NCI-H526 treated with DMSO at 0.1 percent for 48 hours (cell line): ENCODE results near the gene LIN9.
"Not testable (repeated sequence)": the region's sequence is repeated elsewhere in the genome, so short reads cannot be mapped to it uniquely, and the experiment has no call there.

Experiments
- DNase-seq: peaks from one replicate; lab custom pipeline; 2025; lab: John Stamatoyannopoulos, UW

Gene LIN9

DNA sequence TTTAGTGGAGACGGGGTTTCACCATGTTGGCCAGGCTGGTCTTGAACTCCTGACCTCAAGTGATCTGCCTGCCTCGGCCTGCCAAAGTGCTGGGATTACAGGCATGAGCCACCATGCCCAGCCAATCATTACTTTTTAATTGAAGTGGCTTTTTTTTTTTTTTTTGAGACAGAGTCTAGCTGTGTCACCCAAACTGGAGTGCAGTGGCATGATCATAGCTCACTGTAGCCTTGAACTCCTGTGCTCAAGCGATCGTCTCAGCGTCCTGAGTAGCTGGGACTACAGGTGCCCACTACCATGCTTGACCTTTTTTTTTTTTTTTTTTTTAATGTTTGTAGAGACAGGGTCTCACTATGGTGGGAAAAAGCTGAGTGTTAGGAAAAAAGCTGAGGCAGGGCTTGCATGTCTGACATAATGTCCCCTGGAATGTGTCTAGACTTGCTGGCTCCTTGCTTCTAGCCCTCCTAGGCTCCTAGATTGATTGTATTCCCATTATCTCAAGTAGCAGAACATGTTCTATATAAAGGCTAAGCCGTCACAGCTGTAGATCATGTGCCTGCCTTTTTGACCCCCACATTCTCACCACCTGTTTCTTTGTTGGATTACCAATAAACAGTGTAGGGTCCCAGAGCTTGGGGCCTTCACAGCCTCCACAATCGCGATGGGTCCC lies 36.6 kb downstream of the LIN9 start:
- DNase-seq = not testable (repeated sequence)

DNA sequence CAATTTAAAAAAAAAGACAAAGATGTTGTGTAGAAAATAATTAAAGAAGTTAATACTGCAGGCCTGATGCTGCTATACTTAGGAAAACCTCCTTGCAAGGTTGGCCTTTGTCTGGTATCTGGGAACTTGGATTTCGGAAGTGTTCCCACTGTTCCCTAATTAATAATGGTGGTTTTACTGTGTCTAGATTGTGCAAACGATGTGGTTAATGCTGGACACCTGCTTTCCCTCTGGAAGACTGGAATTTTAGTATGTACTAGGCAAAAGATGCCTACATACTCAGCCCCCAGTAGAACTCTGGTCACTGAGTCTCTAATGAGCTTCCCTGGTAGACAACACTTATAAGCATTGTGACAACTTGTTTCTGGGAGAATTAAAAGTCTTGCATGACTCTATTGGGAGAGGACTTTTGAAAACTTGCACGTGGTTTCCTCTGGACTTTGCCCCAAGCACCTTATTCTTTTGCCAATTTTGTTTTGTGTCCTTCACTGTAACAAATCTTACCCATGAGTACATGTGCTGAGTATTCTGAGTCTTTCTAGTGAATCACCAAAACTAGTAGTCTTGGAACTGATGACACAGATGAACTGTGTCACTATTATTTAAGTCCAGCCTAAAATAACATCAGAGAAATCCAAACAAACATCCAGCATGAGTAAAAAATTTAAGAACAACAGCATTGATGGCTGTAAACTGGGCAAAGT lies 40.4 kb downstream of the LIN9 start:
- DNase-seq = no peak

DNA sequence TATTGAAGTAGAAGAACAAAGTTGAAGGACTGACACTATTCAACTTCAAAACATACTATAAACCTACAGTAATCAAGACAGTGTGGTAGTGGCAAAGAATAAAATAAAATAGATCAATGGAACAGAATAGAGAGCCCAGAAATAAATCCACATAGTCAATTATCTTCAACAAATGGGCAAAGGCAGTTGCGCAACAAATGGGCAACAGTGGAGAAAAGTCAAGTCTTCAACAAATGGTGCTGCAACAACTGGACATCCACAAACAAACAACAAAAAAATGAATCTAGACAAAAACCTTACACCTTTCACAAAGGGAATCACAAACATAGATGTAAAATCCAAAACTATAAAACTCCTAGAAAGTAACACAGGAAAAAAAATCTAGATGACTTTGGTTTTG lies 47.1 kb downstream of the LIN9 start:
- no peak for DNase-seq

DNA sequence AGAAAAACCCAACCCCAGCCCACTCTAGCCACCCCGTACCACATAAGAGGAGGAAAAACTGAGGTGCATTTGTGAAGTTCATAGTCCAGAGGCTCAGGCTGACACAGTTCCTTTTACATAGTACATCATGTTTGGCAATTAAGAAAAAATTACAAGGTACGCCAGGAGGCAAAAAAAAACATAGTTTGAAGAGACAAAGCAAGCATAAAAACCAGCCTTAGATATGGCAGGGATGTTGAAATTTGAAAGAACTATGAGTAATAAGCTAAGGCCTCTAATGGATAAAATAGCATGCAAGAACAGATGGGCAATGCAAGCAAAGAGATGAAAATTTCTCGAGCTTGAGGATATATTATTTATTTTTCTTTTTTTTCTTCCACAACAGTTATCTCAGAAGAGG lies 53.6 kb downstream of the LIN9 start:
- DNase-seq = no peak

DNA sequence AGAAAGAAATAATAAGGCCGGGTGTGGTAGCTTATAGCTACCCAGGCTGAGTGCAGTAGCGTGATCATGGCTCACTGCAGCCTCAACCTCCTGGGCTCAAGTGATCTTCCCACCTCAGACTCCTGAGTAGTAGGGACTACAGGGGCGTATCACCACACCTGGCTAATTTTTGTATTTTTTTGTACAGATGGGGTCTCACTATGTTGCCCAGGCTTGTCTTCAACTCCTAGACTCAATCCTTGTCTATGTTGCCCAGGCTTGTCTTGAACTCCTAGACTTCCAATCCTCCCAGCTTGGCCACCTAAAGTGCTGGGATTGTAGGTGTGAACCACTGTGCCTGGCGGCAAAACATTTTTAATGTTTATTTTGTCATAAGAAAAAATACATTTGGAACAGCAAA lies 55.0 kb downstream of the LIN9 start:
- no peak for DNase-seq

DNA sequence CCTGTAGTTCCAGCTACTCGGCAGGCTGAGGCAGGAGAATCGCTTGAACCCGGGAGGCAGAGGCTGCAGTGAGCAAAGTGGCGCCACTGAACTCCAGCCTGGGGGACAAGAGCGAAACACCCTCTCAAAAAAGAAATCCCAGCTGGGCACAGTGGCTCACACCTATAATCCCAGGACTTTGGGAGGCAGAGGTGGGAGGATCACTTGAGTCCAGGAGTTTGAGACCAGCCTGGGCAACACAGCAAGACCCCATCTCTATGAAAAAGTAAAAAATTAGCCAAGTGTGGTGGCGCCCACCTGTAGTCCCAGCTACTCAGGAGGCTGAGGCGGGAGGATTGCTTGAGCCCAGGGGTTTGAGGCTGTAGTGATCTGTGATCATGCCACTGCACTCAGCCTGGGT lies 56.1 kb downstream of the LIN9 start:
- not testable (repeated sequence) for DNase-seq

DNA sequence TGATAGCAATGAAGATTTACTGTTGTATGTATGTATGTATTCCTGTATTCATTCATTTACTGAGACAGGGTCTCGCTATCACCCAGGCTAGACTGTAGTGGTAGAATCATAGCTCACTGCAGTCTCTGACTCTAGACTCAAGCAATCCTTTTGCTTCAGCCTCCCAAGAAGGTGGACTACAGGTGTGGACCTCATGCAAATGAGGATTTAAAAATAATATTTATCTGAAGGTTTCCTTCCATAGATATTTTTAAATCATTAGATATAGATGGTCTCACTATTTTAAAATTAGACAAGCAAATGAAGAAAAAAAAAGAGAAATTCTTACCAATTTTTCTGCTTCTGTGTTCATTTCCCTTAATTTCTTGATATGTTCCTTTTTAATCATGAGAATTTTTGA lies 58.5 kb downstream of the LIN9 start:
- DNase-seq = no peak

DNA sequence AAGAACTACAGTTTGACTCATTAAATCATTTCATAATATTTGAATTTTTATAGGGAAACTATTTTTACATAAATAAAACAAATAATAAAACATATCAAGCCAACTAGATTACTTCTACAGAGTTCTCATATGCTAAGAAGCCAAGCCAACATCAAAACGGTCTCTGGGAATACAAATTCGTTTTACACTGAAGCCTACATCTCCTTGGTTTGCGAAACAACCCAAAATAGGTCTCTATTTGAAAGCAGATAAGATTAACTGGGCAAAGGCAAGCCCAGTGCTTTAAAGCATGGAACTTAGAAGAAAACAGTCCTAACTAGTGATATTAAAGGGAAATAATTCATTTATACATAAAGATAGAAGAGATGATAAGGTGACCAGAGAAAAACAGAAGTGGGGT lies 60.2 kb downstream of the LIN9 start:
- no peak for DNase-seq

DNA sequence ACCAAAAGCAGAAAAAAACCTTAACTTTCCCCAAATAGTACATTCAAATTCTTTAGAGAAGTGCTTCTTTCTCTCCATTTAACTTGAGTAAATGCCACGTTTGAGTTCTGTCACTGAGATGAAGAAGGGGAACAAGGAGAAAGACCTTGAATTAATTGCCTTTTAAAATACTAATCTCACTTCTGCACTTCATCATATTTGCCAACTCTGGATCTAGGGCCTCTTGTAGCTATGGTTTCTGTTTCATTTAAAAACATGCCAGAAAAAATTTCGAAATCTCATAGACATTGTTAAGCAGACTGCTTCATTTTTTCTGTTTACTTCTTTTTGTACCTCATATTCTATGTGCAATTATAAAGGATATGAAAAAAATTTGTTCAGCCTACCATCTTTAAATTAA lies 60.9 kb downstream of the LIN9 start:
- DNase-seq = no peak

DNA sequence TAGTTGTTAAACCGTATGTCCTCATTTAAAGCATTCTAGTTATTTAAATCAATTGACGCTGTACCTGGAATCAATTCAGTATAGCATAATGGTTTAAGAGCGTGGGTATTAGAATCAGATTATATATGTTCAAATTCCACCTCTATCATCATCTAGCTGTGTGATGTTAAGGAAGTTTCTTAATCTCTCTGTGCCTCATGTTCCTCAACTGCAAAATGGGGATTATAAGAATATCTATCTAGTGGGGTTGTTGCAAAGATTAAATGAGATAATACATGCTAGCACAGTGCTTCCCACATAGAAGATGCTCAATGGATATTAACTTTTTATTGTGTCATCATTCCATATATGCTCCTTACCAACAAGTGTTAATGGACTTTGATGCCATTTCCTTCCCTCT lies 69.5 kb downstream of the LIN9 start:
- DNase-seq = no peak

DNA sequence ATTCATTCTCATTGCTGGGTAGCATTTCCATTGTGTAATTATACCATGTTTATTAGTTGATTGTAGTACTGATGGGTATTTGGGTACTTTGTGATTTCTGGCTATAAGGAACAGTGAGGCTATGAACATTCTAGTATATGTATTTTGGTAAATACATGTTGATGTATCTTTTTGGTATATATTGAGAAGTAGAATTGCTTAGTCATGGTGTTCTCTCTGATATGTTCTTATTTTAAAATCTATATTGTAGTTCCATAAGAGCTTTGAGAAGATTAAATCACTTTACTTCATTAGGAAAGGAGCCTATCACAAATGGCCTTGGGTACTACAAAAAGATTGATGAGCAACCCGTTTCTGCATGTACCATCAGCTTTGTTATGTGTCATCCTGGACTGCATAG lies 72.1 kb downstream of the LIN9 start:
- DNase-seq = no peak

DNA sequence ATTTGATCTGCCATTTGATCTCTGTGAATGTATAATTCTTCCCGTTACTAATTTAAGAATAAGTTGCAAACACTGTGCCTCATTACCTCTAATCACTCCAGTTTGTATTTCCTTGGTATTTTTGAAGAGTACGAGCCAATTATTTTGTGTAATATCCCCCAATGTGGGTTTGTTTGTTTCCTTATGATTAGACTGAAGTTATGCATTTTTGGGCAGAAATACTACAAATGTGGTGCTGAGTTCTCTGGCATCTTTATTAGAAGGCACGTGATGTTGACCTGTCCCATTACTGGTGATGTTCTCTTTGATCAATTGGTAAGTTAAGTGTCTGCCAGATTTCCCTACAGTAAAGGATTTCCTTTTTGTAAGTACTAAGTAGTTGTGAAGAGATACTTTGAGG lies 75.2 kb downstream of the LIN9 start:
- DNase-seq = no peak

DNA sequence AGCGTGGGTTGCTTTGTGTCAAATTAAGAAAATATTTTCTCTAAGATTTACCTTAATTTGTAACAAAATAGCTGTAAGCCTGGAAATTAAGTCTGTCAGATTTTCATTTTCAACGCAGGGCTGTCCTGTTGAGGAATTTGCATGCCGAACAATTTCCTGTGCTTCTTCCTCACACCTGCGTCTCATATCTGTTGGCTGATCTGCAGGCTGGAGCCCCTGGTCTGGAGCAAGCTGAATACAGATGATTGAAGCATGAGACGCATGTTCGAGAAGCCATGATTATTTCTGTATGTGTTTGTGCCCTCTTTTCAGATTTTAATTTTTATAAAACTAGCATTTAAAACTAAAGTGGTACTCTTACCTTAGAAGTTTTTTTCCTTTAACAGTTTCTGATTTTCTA lies 75.7 kb downstream of the LIN9 start:
- peak; percentile 9 for DNase-seq

DNA sequence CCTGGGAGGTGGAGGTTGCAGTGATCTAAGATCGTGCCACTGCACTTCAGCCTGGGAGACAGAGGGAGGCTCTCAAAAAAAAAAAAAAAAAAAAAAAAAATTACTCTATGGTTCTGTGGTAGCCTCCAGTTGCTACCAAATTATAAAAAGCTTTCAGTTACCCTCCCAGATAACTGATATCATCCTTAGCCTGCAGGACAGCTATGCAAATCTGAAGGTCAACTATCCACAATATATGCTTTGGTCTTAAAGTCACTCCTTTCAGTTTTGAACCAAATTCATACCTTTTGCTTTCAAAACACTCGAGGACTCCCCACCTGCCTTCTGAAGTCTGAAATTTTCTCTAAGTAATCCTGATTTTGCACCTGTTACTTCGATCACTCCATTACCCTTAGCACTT lies 82.4 kb downstream of the LIN9 start:
- DNase-seq = no peak

DNA sequence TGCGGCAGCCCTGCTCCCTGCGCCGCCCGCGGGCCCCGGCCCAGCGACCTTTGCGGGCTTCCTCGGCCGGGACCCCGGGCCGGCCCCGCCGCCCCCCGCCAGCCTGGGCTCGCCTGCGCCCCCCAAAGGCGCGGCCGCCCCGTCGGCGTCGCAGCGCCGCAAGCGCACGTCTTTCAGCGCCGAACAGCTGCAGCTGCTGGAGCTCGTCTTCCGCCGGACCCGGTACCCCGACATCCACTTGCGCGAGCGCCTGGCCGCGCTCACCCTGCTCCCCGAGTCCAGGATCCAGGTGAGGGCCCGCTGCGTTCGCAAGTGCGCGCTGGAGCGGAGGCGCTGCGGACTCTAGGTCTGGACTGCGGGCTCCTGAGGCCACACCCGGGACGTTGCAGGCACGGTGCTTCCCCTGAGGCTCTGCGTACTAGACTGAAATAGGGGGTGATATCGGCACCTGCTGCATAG lies 85.1 kb downstream of the LIN9 start:
- no peak for DNase-seq

DNA sequence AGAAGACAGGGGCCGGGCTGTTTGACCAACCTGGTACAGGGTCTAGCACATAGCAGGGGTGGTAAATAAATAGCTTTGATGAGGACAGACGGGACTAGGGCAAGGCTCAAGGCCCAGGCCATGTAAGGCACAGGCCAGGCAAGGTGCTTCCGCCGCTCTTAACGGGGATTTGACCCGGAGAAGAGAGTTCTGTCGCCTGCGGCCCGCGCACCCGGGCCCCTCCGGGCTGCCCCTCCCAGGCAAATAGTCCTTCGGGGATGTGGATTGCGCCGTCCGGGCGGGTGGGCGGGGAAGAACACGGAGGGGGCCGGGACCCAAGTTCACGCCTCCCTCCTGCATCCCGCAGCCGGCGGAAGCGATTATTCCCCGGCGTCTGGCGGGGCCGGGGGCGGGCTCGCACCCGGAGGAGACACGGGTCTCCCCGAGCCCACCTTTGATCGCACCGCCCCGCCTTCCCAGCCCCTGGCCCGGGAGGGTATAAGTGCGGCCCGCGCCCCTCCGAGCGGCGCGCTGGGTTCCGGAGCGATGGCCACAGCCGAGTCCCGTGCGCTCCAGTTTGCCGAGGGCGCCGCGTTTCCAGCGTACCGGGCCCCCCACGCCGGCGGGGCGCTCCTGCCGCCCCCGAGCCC lies 85.7 kb downstream of the LIN9 start, which contains the start of gene MIXL1:
Gene MIXL1 (plus strand): TSS at position 508 of the 629 bp plus-strand sequence. CDS start 18 bp downstream, at position 526.
- no peak for DNase-seq

DNA sequence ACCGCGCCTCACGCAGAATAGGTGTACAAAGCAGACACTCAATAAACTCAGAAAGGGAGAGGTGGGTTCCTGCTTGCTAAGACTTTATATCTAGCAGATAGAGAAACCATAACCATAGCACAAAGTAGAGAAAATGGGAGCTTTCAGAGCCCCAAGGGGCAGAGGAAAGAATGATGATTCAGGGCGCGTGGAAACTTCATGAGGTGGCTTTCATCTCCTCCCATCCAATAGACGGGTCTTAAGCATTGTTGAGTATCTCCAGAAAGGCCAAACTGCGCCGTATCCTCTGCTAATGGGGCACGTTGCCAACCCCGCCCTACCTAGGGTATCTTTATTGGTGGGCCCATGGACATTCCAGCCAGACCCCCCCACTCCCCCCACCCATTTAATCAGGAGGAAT lies 86.3 kb downstream of the LIN9 start:
- DNase-seq = no peak

DNA sequence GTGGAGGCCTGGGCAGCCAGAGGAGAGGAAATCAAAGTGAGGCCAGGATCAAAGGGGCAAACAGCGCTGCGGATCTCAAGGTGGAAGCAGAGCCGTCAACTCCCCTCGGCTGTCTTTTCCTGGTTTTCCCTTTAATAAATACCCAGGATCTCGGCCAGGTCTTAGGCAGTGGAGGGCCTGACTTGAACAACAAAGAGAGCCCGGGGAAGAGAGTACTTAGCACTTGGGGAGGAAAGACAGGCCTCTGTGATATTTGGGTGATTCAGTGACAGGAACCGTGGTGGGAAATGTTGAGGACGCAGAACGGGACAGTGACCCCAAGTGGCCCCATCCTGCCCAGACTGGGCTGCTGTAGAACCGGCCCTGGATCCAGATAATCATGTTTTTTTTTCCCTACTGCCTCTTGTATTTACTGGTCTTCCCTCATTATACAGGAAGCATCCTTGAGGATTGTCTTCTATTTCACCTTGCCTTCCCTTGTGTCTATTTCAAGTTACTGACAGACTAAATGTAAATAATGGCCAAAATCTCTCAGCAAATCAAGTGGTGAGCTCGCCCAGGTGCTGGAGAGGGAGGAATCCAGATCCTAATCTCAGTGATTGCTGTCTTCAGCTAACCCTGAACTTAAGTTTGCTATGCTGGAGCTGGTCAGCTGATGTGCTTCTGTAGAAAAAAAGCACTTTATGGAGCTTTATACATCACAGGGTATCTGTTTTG lies 88.3 kb downstream of the LIN9 start:
- no peak for DNase-seq

DNA sequence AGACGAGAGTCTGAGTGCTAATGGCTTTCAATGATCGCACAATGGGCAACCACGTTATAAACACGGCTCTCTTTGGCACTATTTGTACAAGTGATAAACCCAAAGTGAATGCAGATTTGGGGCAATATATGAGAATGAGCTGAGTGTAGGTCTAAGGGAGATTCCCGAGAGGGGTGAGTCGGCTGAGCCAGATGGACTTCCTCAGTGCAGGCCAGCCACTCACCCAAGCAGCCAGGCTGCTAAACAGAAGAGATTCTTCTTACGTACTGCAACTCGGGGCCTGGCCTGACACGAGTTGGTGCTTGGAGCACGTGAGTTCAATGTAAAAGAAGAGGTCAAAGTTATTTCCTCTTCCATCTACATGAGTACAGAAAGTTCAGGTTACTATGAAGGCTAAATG lies 91.7 kb downstream of the LIN9 start:
- DNase-seq = no peak

DNA sequence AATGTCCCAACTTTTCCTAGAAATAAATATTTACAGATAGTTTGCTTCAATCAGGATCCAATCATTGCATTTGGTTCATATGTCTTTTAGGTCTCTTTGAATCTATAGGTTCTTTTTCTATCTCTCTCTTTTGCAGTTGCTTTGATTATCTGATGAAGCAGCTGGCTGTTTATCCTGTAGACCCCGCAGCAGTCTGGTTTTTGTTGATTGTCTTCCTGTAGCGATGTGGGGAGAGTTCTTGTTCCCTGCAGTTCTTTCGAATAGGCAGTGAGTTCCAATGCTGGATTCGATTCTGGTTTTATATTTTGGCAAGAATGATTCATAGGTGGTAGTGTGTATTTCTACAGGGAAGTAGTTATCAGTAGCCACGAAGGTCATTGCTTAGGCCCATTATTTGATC lies 92.9 kb downstream of the LIN9 start:
- no peak for DNase-seq

DNA sequence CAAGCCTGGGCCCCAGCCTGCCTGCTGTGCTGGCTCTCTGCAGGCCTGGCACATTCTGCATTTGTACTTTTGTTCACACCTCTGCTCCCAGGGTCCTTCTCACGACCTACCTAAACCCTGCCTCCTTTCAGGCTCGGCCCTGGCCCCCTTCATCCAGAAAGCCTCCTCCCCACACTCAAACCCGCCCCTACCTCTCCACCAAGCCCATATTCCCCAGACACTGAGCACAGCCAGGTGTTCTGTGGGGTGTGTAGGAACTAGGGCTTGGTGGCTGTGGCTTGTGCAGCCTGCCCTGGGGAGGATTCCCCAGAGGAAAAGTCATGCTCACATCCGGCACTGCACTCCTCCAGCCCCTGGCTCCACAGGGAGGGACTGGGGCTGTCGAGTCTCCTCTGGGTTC lies 93.7 kb downstream of the LIN9 start:
- no peak for DNase-seq

DNA sequence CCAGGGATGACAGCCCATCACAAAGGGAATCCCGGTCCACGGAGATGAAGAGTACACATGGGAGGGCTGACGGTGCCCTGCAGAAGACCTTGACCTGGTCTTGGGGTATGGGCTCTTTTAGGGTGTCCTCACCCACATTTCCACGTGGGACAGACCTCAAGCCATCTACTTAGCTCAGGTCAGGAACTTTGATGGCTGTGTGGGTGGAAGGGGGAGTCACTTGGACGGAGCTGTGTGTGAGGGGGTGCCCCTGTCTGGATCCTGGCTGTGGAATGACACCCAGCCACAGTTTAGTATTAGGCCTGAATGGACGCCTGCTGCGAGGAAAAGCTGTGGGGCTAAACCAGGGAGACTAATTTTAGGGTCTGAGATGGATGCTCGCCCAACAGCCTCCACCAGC lies 96.4 kb downstream of the LIN9 start:
- DNase-seq = no peak
